Fibroblast of peridontal ligament (primary cell): ENCODE results near the gene KRT8.
"Not testable (repeated sequence)": the region's sequence is repeated elsewhere in the genome, so short reads cannot be mapped to it uniquely, and the experiment has no call there.

ENCODE experiments used
- DNase-seq: peaks from one replicate; pipeline ENCODE4 v3.0.0-alpha.2; 2010; ENCODE audit errors: extremely low read depth

Gene KRT8

DNA sequence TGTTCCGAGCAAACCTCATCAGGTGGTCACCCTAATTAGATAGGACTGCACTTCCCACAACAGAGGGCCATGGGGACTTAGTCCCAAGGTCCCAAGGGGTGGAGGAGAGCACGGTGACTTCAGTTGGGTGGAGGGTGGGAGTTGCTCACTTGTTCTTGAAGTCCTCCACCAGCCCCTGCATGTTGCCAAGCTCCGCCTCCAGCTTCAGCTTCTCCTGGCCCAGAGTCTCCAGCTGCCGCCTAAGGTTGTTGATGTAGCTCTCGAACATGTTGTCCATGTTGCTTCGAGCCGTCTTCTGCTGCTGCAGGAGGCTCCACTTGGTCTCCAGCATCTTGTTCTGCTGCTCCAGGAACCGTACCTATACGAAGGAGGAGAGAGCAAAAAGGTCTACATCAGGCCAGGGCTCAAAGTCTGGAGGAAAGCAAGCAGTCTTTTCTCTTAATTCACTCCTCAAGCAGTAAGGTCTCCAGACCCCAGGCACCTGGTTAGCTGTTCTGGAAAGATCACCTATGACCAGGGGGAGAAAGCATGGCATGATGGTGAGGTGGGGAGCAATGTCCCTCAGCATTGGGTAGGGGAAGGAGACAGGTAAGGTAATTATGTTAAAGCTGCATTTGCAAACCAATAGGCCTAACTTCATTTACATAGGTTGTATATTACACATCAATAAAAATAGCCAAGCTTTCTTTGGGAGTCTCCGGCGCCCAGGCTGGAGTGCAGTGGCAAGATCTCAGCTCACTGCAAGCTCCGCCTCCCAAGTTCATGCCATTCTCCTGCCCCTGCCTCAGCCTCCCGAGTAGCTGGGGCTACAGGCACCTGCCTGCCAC, 2.9 kb downstream of the KRT8 start:
- no peak for DNase-seq

DNA sequence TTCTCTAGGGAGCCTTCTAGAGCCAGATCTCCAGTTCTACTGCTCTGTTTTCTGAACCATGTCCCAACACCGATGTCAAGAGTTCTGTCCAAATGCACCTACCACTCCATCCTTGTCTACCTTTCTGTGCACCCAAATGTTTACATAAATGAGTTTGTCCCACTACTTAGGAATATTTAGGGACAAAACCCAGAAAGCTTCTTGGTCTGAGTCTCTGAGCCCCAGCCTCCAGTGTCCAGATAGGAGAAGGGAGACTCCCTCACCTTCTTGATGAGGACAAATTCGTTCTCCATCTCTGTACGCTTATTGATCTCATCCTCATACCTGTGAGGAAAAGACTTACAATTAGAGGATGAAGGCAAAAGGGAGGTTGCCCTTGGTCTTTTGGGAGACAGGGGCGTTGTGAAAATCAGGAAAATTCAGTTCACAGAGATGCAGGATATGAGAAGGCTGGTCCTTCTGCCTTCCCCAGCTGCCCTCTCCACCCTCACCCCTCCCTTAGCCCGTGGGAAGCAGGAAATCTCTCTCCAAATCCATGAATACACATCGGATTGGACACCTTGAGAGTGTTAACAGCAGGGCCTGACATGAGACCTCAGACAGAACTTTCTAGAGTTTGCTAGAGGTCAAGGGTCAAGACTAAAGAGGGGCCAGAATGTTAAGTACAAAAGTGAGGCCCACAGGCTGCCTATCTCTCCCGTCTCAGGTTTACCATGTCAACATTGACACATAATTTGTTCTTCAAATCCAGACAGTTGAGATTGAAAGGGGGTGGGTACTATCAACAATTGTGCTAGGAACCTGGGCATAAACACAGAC, 3.8 kb downstream of the KRT8 start:
- no peak for DNase-seq

DNA sequence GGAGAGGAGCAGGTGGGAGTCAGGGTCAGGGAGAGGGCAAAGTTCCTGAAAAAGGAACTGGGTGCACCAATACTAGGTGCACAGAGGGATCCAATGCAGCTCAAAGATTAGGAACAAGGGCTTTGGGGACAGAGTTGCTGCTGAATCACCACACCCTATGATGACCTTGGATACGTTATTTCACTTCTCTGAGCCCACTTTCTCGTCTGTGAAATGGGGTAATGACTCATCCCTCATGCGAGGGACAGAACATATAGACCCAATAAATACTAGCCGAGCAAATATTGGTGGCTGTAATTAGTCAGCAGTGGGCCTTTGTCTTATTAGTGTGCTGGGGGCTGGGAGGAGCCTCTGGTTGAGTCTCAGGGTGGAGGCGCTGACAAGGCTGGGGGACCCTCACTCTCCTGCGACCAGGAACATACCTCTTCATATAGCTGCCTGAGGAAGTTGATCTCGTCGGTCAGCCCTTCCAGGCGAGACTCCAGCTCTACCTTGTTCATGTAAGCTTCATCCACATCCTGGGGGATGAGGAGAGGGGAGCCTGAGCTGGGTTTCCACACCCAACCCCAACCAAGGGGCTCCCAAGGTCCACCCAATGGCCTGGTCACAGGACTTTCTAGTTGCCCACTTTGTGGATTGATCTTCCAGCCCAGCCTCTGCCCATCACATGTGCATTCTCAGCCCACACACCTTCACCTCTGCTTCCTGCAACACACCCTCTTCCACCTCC, 4.5 kb downstream of the KRT8 start:
- no peak for DNase-seq

DNA sequence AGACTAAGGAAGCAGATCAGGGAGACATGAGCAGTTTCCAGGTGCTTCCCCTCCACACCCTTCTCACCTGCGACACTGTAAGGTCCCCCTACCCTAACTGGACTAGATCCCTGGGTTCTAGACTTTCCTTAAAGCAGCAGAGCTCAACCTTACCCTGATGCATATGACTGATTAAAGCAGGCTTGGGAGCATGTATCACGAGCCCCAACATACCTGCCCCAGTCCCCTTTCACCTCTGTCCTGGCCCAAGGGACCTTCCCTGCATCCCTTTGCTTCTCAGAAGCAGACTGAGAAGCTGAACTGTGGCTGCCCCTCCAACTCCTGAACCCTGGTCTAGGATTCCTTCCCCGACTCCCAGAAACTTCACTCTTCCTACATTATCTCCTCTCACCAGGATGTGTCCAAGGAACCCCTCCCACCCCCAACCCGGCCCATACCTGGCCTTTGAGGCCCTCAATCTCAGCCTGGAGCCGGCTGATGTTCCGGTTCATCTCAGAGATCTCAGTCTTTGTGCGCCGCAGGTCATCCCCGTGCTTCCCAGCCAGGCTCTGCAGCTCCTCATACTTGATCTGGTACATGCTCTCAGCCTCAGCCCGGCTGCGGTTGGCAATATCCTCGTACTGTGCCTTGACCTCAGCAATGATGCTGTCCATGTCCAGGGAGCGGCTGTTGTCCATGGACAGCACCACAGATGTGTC, 5.4 kb downstream of the KRT8 start:
- no peak for DNase-seq

DNA sequence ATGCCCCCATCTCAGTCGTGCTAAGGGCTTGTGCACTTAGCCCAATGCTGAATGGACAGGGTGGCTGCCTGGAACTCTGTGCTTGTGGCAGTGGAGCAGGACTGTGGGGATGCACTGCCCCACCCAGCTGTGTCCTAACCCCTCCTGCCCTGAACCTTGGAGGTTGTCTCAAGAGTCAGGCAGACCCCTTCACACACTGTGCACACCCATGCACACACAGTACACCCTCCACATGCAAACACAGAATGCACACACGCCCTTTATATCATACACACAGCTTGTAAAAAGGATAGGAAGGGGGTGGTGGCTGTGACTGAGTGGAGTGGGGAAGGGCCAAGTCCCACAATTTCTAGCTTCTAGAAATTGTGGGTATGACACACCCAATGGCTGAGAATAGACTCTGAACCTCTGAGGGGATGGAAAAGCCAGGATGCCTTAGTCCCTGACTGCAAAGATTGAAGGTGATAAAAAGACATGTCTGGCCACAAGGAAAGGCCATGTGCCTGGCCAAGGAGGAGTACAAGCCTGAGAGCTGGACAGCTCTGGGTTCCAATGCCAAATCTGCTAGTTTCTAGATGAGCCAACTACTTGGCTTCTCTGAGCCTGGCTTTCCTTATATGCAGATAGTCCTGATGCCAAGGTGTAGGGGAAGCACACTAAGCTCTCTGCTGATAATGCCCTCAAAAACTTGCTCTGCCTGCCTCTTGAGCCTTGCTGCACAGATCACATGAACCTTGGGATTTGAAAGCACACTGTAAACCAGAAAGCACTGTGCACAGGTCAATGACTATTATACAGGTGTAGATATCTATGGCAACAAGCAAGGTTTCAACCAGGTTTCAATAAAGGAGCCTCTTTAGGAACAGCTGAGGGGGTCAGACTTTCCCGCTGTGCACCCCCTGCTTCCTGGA, 8.4 kb downstream of the KRT8 start:
- DNase-seq = no peak

DNA sequence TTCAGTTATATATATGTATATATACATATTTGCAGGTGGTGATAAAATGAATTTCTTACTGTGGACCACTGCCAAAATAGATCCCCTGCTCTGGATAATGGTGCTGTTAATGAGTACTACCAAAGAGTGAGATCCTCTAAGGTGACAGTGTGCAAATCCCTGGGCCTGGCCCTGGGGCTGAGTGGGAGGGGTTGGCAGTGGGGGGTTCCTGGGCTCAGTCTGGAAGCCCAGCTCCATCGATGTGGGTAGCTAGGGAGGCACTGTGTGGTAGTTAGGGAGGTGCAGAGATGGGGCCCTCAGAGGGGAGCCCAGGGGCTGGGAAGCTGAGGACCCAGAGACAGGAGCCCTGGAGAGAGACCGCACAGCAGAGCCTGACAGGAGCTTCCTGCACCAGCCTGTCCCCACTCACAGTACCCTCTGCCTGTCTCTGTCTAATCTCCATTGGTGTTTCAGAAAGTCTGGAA, 9.1 kb downstream of the KRT8 start:
- no peak for DNase-seq

DNA sequence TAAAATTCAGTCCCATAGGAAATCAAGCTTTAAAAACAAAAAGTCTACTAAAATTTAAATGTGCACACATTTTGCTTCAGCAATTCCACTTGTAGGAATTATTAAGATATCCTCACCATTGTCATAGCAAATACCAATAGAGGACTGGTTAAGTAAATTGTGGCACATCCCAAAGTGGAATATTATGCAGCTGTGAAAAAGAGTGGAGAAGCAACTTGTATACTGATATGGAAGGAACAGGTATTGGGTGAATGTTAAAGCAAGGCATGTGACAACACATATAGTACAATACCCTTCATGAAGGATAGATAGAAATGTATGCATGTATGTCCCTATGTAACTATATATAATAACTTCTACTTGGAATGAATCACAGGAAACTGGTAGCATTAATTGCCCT, 11.9 kb downstream of the KRT8 start:
- no peak for DNase-seq

DNA sequence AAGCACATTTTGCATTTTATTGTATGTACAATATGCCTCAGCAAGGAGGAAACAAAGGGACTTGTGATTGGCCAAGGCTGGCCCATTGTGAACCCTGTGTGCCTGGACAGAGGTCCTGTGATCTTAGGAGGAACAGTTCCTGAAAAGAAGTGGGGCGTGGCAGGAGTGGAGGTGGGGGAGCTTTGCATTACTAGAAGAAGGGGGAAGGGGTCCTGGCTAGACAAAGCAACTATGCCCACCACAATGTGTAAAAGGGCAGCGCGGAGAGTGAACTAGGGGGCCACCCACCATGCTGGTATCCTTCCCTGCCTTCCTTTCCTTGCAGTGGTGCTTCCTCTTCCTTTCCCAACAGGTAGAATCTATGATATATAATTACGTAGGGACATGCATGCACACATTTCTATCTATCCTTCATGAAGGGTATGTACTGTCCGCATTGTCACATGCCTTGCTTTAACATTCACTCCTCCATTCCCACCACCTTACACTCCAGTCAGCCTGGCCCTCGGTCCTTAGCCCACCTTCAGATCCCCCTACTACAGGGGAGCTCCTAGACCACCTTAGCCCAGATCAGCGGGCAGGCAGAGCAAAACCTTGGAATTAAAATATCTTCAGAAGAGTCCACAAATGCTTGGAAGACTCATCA, 12.5 kb downstream of the KRT8 start:
- DNase-seq = no peak

DNA sequence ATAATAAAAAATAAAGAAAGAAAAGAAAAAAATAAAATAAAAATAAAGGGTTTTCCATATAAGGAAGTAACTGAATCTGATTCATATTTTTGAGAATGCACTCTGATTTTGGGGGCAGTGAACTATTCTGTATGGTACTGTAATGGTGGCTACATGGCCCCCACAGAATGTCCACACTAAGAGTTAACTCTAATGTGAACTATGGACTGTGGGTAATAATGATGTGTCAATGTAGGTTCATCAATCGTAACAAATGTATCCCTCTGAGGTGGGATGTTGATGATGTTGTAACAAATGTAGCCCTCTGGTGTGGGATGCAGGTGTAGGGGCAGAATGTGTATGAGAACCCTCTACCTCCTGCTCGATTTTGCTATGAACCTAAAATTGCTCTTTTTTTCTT, 13.8 kb downstream of the KRT8 start:
- DNase-seq = no peak

DNA sequence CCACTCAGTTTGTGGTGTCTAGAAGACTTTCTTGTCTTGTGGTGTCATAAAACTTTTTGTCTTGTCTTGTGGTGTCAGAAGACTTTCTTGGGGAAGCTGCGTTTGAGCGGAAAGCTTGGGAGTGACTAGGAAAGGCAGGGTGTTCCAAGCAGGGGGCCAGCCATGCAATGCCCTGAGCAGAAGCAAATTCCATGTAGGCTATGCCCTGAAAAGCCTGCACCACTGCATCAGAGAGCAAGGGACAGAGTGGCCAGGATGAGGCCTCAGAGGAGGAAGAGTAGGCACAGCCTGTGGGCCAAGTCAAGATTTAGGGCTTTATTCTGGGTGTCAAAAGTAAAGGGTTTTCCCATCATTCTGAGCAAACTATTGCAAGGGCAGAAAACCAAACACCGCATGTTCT, 14.5 kb downstream of the KRT8 start:
- no peak for DNase-seq

DNA sequence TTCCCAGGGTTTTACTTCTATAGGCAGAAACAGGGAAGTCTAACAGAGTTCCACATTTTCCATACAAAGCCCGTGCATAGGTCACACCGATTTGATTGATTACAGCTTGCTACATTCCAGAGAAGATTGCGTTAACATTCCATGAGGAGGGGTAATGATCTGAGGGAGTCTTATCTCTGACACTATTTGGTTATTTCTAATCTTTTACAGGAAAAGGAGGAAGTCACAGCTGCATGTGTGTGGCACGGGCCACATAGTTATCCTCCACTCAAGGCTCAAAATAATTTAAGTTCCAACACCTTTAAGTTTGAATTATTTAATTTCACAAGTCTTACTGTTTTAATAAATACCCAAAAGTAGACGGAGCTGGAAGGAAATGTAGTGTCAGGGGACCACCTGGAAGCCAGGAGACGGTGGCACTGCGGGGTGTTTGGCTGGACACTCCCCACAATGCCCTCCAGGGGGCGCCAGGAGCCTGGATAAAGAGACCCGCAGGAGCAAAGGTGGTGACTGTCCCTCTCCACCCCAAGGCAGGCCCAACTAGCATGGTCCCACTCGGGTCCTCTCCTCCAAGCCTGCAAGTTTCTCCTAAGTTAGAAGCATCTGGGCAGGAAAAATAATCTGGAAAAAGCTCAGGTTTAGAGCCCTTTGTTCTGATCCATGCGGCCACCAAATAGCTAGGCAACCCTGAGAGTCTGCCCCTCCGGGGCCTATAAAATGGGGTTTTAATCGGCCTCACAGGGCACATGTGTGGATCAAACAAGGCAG, 20.2 kb downstream of the KRT8 start:
- peak; percentile 43 for DNase-seq

DNA sequence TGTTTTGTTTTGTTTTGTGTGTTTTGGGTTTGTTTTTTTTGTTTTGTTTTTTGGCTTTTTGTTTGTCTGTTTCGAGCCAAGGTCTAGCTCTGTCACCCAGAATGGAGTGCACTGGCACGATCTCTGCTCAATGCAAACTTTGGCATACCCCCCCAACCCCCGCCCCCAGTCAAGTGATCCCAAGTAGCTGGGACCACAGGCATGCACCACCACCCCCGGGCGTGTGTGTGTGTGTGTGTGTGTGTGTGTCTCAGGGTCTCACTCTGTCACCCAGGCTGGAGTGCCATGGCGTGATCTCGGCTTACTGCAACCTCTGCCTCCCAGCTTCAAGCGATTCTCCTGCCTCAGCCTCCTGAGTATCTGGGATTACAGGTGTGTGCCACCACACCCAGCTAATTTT, 24.4 kb downstream of the KRT8 start:
- not testable (repeated sequence) for DNase-seq

DNA sequence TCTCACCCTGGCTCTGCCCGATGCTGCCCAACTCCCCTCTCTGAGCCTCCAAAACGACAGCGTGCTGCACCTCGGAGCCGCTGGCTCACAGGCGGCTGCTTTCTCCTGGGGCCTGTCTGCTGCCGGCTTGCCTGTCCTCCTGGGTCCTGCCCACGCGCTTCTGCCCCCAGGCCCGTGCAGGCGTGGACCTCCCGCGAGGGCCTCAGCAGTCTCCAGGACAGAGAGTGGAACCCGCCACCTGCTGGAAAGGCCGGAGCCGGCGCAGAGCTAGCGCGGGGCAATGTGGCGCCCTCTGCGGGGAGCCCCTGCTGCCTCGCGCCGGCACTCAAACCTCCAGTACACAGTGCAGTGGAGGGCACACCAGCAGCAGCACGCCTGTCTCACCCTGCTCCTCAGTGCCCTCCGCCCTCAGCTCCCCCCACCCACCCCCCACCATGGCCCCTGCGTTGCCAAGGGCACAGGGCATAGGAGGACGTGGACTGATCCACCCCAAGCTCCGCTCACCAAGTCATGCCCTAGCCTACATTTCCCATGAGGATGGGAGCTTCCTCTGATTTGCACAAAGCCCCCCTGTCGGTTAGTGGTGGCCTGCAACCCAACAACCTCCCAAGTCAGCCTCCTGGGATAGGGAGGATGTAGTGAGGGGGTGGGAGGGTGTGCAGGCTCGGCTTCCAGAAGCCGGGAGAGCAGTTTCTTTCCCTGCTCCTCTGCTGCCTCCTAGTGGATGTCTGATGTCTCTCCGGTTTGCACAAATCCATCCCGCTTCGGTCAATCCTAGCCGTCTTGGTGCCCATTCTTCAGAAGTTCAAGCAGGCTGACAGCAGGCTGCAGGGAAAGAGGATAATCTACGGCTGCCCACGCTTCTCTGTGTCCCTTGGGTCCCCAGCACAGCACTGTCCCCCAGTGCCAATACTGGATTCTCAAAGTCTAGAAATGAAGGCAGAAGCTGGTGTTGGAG, 25.2 kb downstream of the KRT8 start:
- DNase-seq = peak; percentile 89

DNA sequence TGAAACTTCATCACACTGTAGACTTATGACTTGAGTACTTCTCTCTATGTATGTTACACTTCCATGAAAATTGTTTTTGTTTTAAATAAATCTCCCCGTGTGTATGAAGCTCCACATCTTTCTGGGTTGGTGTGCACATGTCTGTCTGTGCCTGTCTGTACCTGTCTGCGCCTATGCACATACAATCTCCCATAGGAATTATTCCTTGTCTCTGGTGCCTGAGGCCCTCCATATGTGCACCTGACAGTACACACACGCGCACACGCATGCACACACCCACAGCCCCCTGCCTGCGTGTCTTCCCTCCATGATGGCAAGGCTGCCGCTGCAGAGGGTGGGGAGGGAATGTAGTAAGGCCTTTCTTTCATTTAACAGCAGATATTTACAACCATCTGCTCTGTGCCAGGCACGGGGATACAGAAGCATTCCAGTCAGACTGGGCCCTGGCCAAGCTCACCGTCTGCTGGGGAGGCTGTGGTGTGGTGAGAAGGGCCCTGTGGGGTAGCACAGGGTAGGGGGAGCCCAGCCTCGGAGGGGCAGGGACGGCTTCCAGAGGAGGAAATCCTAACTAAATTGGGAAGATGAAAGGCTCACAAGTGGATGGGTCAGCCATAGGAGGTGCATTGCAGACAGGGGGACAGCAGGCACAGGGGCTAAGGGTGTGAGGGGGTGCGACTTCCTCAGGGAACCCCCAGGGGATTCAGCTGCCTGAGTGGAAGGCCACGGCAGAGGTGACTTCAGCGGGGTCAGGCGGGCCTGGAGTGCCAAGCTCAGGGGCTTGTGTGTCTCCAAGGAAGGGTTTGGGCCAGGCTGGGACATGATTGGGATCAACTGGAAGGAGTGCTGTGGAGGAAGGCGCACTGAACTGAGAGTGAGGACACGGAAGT, 26.1 kb downstream of the KRT8 start:
- DNase-seq = no peak

DNA sequence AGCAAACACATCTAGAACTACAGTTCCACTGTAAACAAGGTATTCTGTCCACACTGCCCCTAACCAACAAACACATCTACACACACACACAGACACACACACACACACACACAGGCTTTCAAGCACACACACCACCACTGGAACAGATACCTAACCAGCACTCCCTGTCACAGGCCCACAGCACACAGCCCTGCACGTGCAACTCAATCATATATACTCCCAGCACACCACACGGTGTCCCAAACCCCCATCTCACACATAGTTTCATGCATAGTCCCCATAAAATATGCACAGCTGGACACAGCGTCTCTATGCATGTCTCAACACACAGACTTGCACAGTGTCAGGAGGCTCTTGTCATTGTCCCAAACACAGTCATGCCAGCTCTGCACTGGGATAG, 27.6 kb downstream of the KRT8 start:
- no peak for DNase-seq

DNA sequence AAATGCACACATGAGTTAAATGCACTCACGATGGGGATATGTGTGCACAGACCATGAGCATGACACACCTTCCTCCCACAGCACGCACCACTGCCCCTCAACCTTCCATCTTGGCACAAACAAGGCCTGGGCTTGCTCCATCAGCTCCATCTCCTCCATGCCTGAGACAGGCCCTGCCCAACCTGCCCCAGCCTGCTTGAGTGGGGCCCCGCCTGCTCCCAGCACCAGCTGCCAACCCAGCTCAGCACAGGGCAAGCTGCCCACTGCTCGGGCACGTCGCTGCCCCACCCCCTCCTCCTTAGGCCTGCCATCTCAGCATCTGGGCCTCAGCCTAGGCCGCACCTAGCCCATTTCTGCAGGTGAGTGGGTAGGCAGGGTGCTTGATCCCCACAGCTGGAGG, 28.5 kb downstream of the KRT8 start:
- DNase-seq = no peak
